Ovary (tissue), 9 donors: ENCODE results near the gene MYO1C. TPM values are rescaled to one million over a fixed set of nuclear protein-coding genes. Genes with fewer than 3 reads are reported as not detected.
A peak's percentile ranks its signal among the peaks of the same experiment; 100 is the strongest.

Experiments
- DNase-seq, 5 donors: peaks; one replicate each; pipeline ENCODE4 v3.0.0-alpha.2; 2019 to 2020
- H3K27ac ChIP-seq, 2 donors: fragments of 200-600 bp; one replicate each; pipeline versions ENCODE4 v1.5.1 to v1.8.0; 2019 to 2022
- H3K27me3 ChIP-seq: fragments of 200-600 bp; one replicate; pipeline ENCODE4 v1.8.0; 2022
- H3K36me3 ChIP-seq: fragments of 200-600 bp; sonication (generic); one replicate; pipeline ENCODE4 v1.5.1; 2019
- H3K4me1 ChIP-seq: one replicate; pipeline ENCODE4 v1.8.1; 2013; ENCODE audit warnings: mild to moderate bottlenecking, moderate library complexity; ENCODE audit not compliant: insufficient read depth
- H3K4me3 ChIP-seq: fragments of 200-600 bp; sonication (generic); one replicate; pipeline ENCODE4 v1.5.1; 2017
- H3K9me3 ChIP-seq, 2 donors: fragments of 200-600 bp in 1 of 2; sonication (generic) in 1 of 2; one replicate each; pipeline versions ENCODE4 v1.5.1 to v1.8.1; 2013 to 2019; ENCODE audit warnings: mild to moderate bottlenecking in 1 of 2, moderate library complexity in 1 of 2
- EP300 ChIP-seq: sonication (generic); formaldehyde crosslinking; IDR thresholded peaks from one replicate; pipeline ENCODE4 v1.6.1; 2017; ENCODE audit warnings: antibody characterized with exemption
- POLR2A ChIP-seq: fragments of 450-650 bp; IDR thresholded peaks from one replicate; pipeline ENCODE4 v1.6.1; 2017; ENCODE audit warnings: antibody characterized with exemption, mild to moderate bottlenecking, moderate library complexity
- WGBS, 3 donors: extraction: QIAGEN DNeasy Blood & Tissue Kit in 1 of 3; methylation state at CpG; one replicate each; pipeline versions ENCODE4 v1.1.5 to v1.1.7; 2013 to 2017; 5-methylcytosine and 5-hydroxymethylcytosine counted together
- intact Hi-C, 4 donors: fragments of 100-400 bp; cut with DNase I; formaldehyde crosslinking; loops; one replicate each; pipeline versions ENCODE4 v1.11.0 to v1.15.1; 2022 to 2023
- polyA plus RNA-seq, 2 donors: library from polyadenylated mRNA; stranded (reverse); fragments of 200-250 nt in 1 of 2; fragments of 350-450 nt in 1 of 2; fragmentation: Illumina TruSeq in 1 of 2; extraction: RNeasy Lipid Tissue Mini Kit (QIAGEN cat#74804) in 1 of 2; gene quantifications; one replicate each; pipeline ENCODE4 v1.2.3, GENCODE V29; 2013 to 2014
- total RNA-seq, 7 donors: library from RNA; depleted of rRNA in 2 of 7; stranded (reverse); fragments of >200 nt in 2 of 7; fragmentation: NEBNext Ultra II Directional in 3 of 7; extraction: Animal tissue kit (Norgen Biotek cat#: 25700) in 3 of 7; gene quantifications; one replicate each; pipeline versions ENCODE4 v1.1.0 to v1.2.4, GENCODE V29; 2016 to 2023
- TF ChIP-seq, protein P1 (sequence below), 3 donors: fragments of 450-650 bp in 2 of 3; fragments of 200-600 bp in 1 of 3; IDR thresholded peaks; one replicate each; pipeline versions ENCODE4 v1.5.1 to v1.8.0; 2016 to 2022; ENCODE audit warnings: antibody characterized with exemption in 3 of 3, mild to moderate bottlenecking in 1 of 3
- donor health status: DM: no; HTN: no; CAD: no; lungs with moderate emphysema.
- donor health status: DM: no; HTN: no; CAD: no.
- donor health status: Bipolar disorder and iron deficiency.
- donor health status: DM: yes; HTN: yes; CAD: no.
- donor health status: DM: no; HTN: no; CAD: no.
- donor health status: DM: yes; HTN: yes; CAD: no.

Gene MYO1C
- total and polyA plus RNA-seq, 9 donors: 41.8 to 140 (median 100) TPM

GRCh38 chr17:1496869-1497268 lies 4.4 kb upstream of the MYO1C start:
- H3K9me3 ChIP-seq: no peaks in the 10 kb centered on the region
- H3K4me1 ChIP-seq: no peaks in the 10 kb centered on the region
- H3K27me3 ChIP-seq: no peaks in the 10 kb centered on the region
- no peak overlapping the region for H3K4me3 ChIP-seq
- no peak overlapping the region for H3K27ac ChIP-seq
- H3K36me3 ChIP-seq: no peaks in the 10 kb centered on the region
- DNase-seq: peak in 1 of 5 donors; percentile 15
- 75 to 78% (median 77%) methylated on average over 14 of the region's 14 CpGs for WGBS, 3 donors
- intact Hi-C loops: loop anchor here in 1 of 4 donors (10.0 kb wide), 1 partner anchor 112 kb away; no protein-coding TSS in a partner anchor
- TF ChIP-seq, protein P1, sequence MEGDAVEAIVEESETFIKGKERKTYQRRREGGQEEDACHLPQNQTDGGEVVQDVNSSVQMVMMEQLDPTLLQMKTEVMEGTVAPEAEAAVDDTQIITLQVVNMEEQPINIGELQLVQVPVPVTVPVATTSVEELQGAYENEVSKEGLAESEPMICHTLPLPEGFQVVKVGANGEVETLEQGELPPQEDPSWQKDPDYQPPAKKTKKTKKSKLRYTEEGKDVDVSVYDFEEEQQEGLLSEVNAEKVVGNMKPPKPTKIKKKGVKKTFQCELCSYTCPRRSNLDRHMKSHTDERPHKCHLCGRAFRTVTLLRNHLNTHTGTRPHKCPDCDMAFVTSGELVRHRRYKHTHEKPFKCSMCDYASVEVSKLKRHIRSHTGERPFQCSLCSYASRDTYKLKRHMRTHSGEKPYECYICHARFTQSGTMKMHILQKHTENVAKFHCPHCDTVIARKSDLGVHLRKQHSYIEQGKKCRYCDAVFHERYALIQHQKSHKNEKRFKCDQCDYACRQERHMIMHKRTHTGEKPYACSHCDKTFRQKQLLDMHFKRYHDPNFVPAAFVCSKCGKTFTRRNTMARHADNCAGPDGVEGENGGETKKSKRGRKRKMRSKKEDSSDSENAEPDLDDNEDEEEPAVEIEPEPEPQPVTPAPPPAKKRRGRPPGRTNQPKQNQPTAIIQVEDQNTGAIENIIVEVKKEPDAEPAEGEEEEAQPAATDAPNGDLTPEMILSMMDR (IDR thresholded peaks at IDR 0.05): no peak
- TF ChIP-seq POLR2A (no peak), EP300 (no peak)

DNA sequence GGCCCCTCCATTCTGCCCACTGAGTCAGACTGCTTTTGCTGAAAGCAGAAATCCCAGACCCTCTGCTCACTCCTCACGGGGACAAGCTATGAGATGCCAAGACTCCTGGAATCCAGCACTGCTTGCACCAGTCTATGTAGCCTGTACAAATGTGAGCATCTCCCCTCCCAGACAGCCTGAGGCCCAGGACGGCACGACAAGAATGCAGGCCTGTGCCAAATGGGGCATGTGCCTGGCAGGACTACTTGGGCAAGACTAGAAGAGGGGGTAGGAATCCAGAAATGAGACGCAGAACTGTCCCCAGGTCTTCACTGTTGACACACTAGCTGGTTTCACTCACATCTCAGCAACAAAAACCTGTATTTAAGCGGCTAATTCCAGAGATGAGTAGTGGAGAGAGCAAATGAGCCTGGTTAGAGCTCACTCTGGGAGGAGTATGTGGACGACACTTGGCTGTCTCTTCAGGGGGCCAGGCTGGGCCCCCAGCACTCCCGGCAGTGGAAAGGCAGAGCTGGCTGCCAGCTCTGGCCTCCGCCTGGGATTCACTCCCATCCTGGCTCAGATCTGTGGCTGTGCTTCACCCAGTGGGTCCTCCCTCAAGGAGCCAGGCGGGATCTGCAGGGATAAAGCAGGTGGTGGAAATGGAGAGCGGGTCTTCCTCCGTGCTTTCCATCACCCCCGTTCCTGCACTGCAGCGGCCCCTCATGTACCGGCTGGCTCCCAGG lies 2.9 kb upstream of the MYO1C start:
- TF ChIP-seq EP300 (no peak), POLR2A (no peak)
- TF ChIP-seq, protein P1 (IDR thresholded peaks at IDR 0.05): no peak
- H3K4me1 ChIP-seq: peaks cover 2% of the 10 kb centered on the region
- no peaks in the 10 kb centered on the region for H3K9me3 ChIP-seq
- intact Hi-C loops: loop anchor here in 1 of 4 donors (10.0 kb wide), 1 partner anchor 111 kb away; no protein-coding TSS in a partner anchor
- H3K27ac ChIP-seq: no peak overlapping the region
- no peaks in the 10 kb centered on the region for H3K27me3 ChIP-seq
- peak in 1 of 5 donors; percentile 19 for DNase-seq
- WGBS, 3 donors: 61 to 75% (median 67%) methylated on average over 14 of the region's 14 CpGs
- H3K36me3 ChIP-seq: no peaks in the 10 kb centered on the region
- H3K4me3 ChIP-seq: no peak overlapping the region

GRCh38 chr17:1494736-1495253 lies 2.3 kb upstream of the MYO1C start:
- no peaks in the 10 kb centered on the region for H3K27me3 ChIP-seq
- H3K27ac ChIP-seq: no peak overlapping the region
- TF ChIP-seq, protein P1 (IDR thresholded peaks at IDR 0.05): no peak
- TF ChIP-seq POLR2A (no peak), EP300 (no peak)
- 89 to 95% (median 90%) methylated on average over 8 to 11 of the region's 11 CpGs for WGBS, 3 donors
- DNase-seq: peak in 1 of 5 donors; percentile 18
- H3K4me3 ChIP-seq: no peak overlapping the region
- H3K4me1 ChIP-seq: peaks cover 2% of the 10 kb centered on the region
- intact Hi-C loops: loop anchor here in 1 of 4 donors (10.0 kb wide), 1 partner anchor 110 kb away; no protein-coding TSS in a partner anchor
- H3K36me3 ChIP-seq: no peaks in the 10 kb centered on the region
- H3K9me3 ChIP-seq: no peaks in the 10 kb centered on the region

GRCh38 chr17:1494203-1494602 lies 1.7 kb upstream of the MYO1C start:
- TF ChIP-seq POLR2A: no peak
- TF ChIP-seq, protein P1 (IDR thresholded peaks at IDR 0.05): no peak
- TF ChIP-seq EP300: no peak
- H3K36me3 ChIP-seq: no peaks in the 10 kb centered on the region

More at GRCh38 chr17:1494203-1494602, 1.7 kb upstream of the MYO1C start:
- H3K4me1 ChIP-seq: peaks cover 2% of the 10 kb centered on the region
- no peak for DNase-seq
- intact Hi-C loops: loop anchor here in 1 of 4 donors (10.0 kb wide), 1 partner anchor 109 kb away; no protein-coding TSS in a partner anchor
- H3K27me3 ChIP-seq: no peaks in the 10 kb centered on the region
- H3K27ac ChIP-seq: no peak overlapping the region
- no peak overlapping the region for H3K4me3 ChIP-seq
- 94 to 96% (median 96%) methylated on average over 7 of the region's 7 CpGs for WGBS, 3 donors
- H3K9me3 ChIP-seq: no peaks in the 10 kb centered on the region
